Breast epithelium (tissue), 3 donors: ENCODE measurements around the gene AP1S3.

Source experiments
- CTCF ChIP-seq, 3 donors: fragments of 450-650 bp; IDR thresholded peaks; one replicate each; pipeline ENCODE4 v1.5.1; 2016 to 2017; ENCODE audit warnings: antibody characterized with exemption in 3 of 3, mild to moderate bottlenecking in 3 of 3, moderate library complexity in 3 of 3
- POLR2A ChIP-seq: fragments of 450-650 bp; IDR thresholded peaks from one replicate; pipeline ENCODE4 v1.6.1; 2016; ENCODE audit warnings: antibody characterized with exemption, mild to moderate bottlenecking, moderate library complexity
- POLR2AphosphoS5 ChIP-seq, 3 donors: sonication (generic); formaldehyde crosslinking; IDR thresholded peaks; one replicate each; pipeline ENCODE4 v1.6.1; 2017; ENCODE audit warnings: antibody characterized with exemption in 3 of 3

DNA sequence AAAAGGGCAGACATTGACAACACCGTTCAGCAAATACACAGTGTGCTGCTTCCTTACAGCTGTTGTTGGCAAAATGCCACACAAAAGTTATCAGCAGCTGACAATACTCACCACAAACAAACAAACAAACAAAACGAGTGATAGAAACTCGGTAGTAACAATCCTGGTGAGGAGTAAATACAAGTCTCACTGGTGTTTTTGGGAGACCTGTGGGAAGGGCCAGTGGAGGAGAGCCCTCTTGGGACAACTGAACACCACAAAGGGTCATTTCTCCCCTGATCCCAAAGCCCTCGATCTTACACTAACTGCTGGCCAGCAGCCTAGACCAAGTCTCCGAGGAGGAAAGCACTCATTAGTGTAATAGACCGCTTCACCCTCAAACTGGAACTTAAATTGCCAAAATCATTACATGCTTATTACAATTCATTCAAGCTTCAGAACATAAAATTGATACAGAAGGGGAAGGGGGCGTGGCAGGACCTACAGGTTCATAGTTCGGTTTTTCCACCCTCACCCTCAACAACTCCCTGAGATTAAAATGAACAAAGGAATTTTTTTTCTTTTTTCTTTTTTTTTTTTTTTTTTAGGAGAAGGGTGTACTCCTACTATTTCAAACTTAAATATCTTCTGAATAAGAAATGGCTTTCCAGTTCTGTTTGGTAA lies 5.0 kb downstream of the AP1S3 start:
- TF ChIP-seq CTCF (IDR thresholded peaks at IDR 0.05) (no peak), POLR2A (no peak), POLR2AphosphoS5 (IDR thresholded peaks at IDR 0.05) (no peak)
